HepG2 (cell line): ENCODE measurements around the gene SERINC5. TPM values are rescaled to one million over a fixed set of nuclear protein-coding genes. Genes with fewer than 3 reads are reported as not detected.

Experiments used
- ASH2L ChIP-seq: fragments of 300-600, 200-600 bp; sonication (generic); IDR thresholded peaks from 2 replicates; pipeline ENCODE4 v1.7.0; 2017; ENCODE audit warnings: low read depth, mild to moderate bottlenecking, moderate library complexity, mixed read lengths, low read length; ENCODE audit not compliant: insufficient read length
- CTCF ChIP-seq: sonication (generic); formaldehyde crosslinking; IDR thresholded peaks from 2 replicates; pipeline ENCODE4 v1.5.0; 2020; ENCODE audit warnings: mild to moderate bottlenecking, missing genetic modification reagents, moderate library complexity
- E2F1 ChIP-seq: sonication (generic); formaldehyde crosslinking; IDR thresholded peaks from 2 replicates; pipeline ENCODE4 v1.5.0; 2020; ENCODE audit warnings: missing genetic modification reagents
- HMGXB3 ChIP-seq: sonication (generic); formaldehyde crosslinking; IDR thresholded peaks from 2 replicates; pipeline ENCODE4 v1.4.0; 2020; ENCODE audit warnings: missing genetic modification reagents, borderline replicate concordance
- JUND ChIP-seq: sonication (generic); formaldehyde crosslinking; IDR thresholded peaks from 2 replicates; pipeline ENCODE4 v1.8.0; 2022; ENCODE audit warnings: mild to moderate bottlenecking, missing genetic modification reagents
- MNT ChIP-seq: fragments of 450-650 bp; IDR thresholded peaks from 2 replicates; pipeline ENCODE4 v1.6.1; 2016
- NFATC3 ChIP-seq: sonication (generic); formaldehyde crosslinking; IDR thresholded peaks from 2 replicates; pipeline ENCODE4 v1.5.1; 2020; ENCODE audit warnings: mild to moderate bottlenecking, missing genetic modification reagents
- NFKB2 ChIP-seq: sonication (generic); formaldehyde crosslinking; IDR thresholded peaks from 2 replicates; pipeline ENCODE4 v1.4.0; 2020; ENCODE audit warnings: missing genetic modification reagents, borderline replicate concordance
- TOE1 ChIP-seq: sonication (generic); formaldehyde crosslinking; IDR thresholded peaks from 2 replicates; pipeline ENCODE4 v1.4.0; 2020; ENCODE audit warnings: mild to moderate bottlenecking, missing genetic modification reagents
- ZGPAT ChIP-seq: IDR thresholded peaks from 2 replicates; pipeline ENCODE4 v1.6.1; 2016; ENCODE audit warnings: mild to moderate bottlenecking
- ZNF20 ChIP-seq: sonication (generic); formaldehyde crosslinking; IDR thresholded peaks from 2 replicates; pipeline ENCODE4 v1.4.0; 2020; ENCODE audit warnings: mild to moderate bottlenecking, moderate library complexity, missing genetic modification reagents
- ZNF296 ChIP-seq: sonication (generic); formaldehyde crosslinking; conservative IDR thresholded peaks from 2 replicates; pipeline ENCODE4 v1.5.0; 2020; ENCODE audit warnings: mild to moderate bottlenecking, missing genetic modification reagents
- ZNF546 ChIP-seq: sonication (generic); formaldehyde crosslinking; conservative IDR thresholded peaks from 2 replicates; pipeline ENCODE4 v1.8.1; 2023; ENCODE audit warnings: mild to moderate bottlenecking, missing genetic modification reagents
- ZNF563 ChIP-seq: sonication (generic); formaldehyde crosslinking; IDR thresholded peaks from 2 replicates; pipeline ENCODE4 v1.8.0; 2022; ENCODE audit warnings: mild to moderate bottlenecking, moderate library complexity, missing genetic modification reagents
- ZNF614 ChIP-seq: IDR thresholded peaks from 2 replicates; pipeline ENCODE4 v1.6.1; 2018; ENCODE audit warnings: missing biosample characterization, missing genetic modification reagents, inconsistent platforms, borderline replicate concordance
- ZNF737 ChIP-seq: sonication (generic); formaldehyde crosslinking; IDR thresholded peaks from 2 replicates; pipeline ENCODE4 v1.5.0; 2020; ENCODE audit warnings: missing genetic modification reagents, mild to moderate bottlenecking, borderline replicate concordance
- ZNF776 ChIP-seq: sonication (generic); formaldehyde crosslinking; IDR thresholded peaks from 2 replicates; pipeline ENCODE4 v1.4.0; 2020; ENCODE audit warnings: mild to moderate bottlenecking, missing genetic modification reagents
- polyA plus RNA-seq, 8 experiments: library from polyadenylated mRNA; depleted of rRNA in 3 of 8; stranded (reverse) in 7 of 8; unstranded in 1 of 8; fragments of >200 nt; fragmentation: Illumina TruSeq in 4 of 8; extraction: Trizol in 4 of 8; gene quantifications; 2 replicates each; pipeline versions ENCODE4 v1.2.1 to v1.2.3, GENCODE V29; 2011 to 2016; ENCODE audit warnings: low read depth in 4 of 8, missing spikeins in 1 of 8, mixed read lengths in 1 of 8; ENCODE audit not compliant: insufficient read depth in 1 of 8
- total RNA-seq, 5 experiments: library from RNA; depleted of rRNA; stranded (reverse); fragments of >200 nt; fragmentation: Illumina TruSeq; extraction: Trizol; gene quantifications; 2 replicates each; pipeline ENCODE4 v1.2.3, GENCODE V29; 2016; ENCODE audit warnings: low read depth in 1 of 5

Gene SERINC5
- total and polyA plus RNA-seq, 2 of the 13 experiments (the other 11 are each of a cell fraction or from before 2014, with no cell fraction given) = 17.3 to 22.8 TPM

- TF ChIP-seq HMGXB3 (CRISPR knock-in tag) (0 out of 2 replicates have a peak, but pooled peaks have one; percentile 44), NFATC3 (CRISPR knock-in tag) (no peak), ZNF563 (no peak; the same call in 1 of the 2 replicates), E2F1 (CRISPR knock-in tag) (peak; percentile 36), CTCF (CRISPR knock-in tag) (no peak), ZNF546 (CRISPR knock-in tag) (0 out of 2 replicates have a peak, but pooled peaks have one; percentile 34), NFKB2 (CRISPR knock-in tag) (peak; percentile 82; the same call in 1 of the 2 replicates), ZNF737 (CRISPR knock-in tag) (0 out of 2 replicates have a peak, but pooled peaks have one; percentile 61), ZNF776 (CRISPR knock-in tag) (peak; percentile 88), MNT (no peak), JUND (peak; percentile 27), ASH2L (peak; percentile 64), ZNF20 (CRISPR knock-in tag) (no peak), TOE1 (CRISPR knock-in tag) (no peak), ZNF614 (CRISPR knock-in tag) (0 out of 2 replicates have a peak, but pooled peaks have one; percentile 57), ZGPAT (peak; percentile 81), ZNF296 (CRISPR knock-in tag) (0 out of 2 replicates have a peak, but pooled peaks have one; percentile 41)
Observed at GRCh38 chr5:80255811-80256712, at the start of gene SERINC5 (continued).
